GF-D8 (cell line): ENCODE measurements around the gene KLHDC10.
"Not testable (repeated sequence)": the region's sequence is repeated elsewhere in the genome, so short reads cannot be mapped to it uniquely, and the experiment has no call there.

ENCODE experiments used
- DNase-seq: peaks from one replicate; lab custom pipeline; 2025; lab: John Stamatoyannopoulos, UW

KLHDC10 gene

GRCh38 chr7:130156140-130156539 lies 85.8 kb downstream of the KLHDC10 start:
- no peak for DNase-seq

GRCh38 chr7:130157700-130158099 lies 87.4 kb downstream of the KLHDC10 start:
- no peak for DNase-seq

- no peak for DNase-seq
These were observed 89.7 kb downstream of the KLHDC10 start for GRCh38 chr7:130160023-130160422.

- no peak for DNase-seq
These were observed 90.1 kb downstream of the KLHDC10 start for GRCh38 chr7:130160455-130160854.

GRCh38 chr7:130162196-130162595 lies 91.9 kb downstream of the KLHDC10 start:
- no peak for DNase-seq

GRCh38 chr7:130174237-130174959 lies 104.1 kb downstream of the KLHDC10 start:
- no peak for DNase-seq

GRCh38 chr7:130178251-130178650 lies 107.9 kb downstream of the KLHDC10 start:
- DNase-seq: no peak

- DNase-seq: no peak
These were observed 109.3 kb downstream of the KLHDC10 start for GRCh38 chr7:130179631-130180030.

- DNase-seq: no peak
These were observed 110.4 kb downstream of the KLHDC10 start for GRCh38 chr7:130180571-130181262.

GRCh38 chr7:130181263-130181605 lies 110.9 kb downstream of the KLHDC10 start:
- no peak for DNase-seq

GRCh38 chr7:130182990-130183389 lies 112.7 kb downstream of the KLHDC10 start:
- no peak for DNase-seq

GRCh38 chr7:130184349-130184748 lies 114.0 kb downstream of the KLHDC10 start:
- DNase-seq: not testable (repeated sequence)
